KMS-11 (cell line): Measurements from ENCODE around the gene FAM13C.

Source experiments
- H2AFZ ChIP-seq: fragments of 200-600 bp; sonication (generic); 2 replicates; pipeline ENCODE4 v1.6.1; 2016; ENCODE audit warnings: antibody characterized with exemption, mixed run types, low read depth
- H3K27ac ChIP-seq: fragments of 200-600 bp; sonication (generic); 2 replicates; pipeline ENCODE4 v1.6.1; 2016; ENCODE audit warnings: mild to moderate bottlenecking, mixed run types
- H3K27me3 ChIP-seq: fragments of 200-600 bp; sonication (generic); 2 replicates; pipeline ENCODE4 v1.6.1; 2017; ENCODE audit warnings: mild to moderate bottlenecking, low read depth, mixed run types, moderate library complexity; ENCODE audit not compliant: insufficient read depth
- H3K36me3 ChIP-seq: fragments of 200-600 bp; sonication (generic); 2 replicates; pipeline ENCODE4 v1.6.1; 2017; ENCODE audit warnings: mild to moderate bottlenecking, mixed run types; ENCODE audit not compliant: insufficient read depth
- H3K4me1 ChIP-seq: fragments of 200-600 bp; sonication (generic); 2 replicates; pipeline ENCODE4 v1.6.1; 2016; ENCODE audit warnings: mild to moderate bottlenecking, low read depth, mixed run types; ENCODE audit not compliant: poor library complexity, severe bottlenecking
- H3K4me2 ChIP-seq: fragments of 200-600 bp; sonication (generic); 2 replicates; pipeline ENCODE4 v1.7.0; 2016; ENCODE audit warnings: mild to moderate bottlenecking, mixed run types
- H3K4me3 ChIP-seq: fragments of 200-600 bp; sonication (generic); IDR thresholded peaks from 2 replicates; pipeline ENCODE4 v1.6.1; 2017; ENCODE audit warnings: low read depth, low read length, mixed read lengths; ENCODE audit not compliant: insufficient read depth
- H3K79me2 ChIP-seq: fragments of 200-600 bp; sonication (generic); 2 replicates; pipeline ENCODE4 v1.6.1; 2016; ENCODE audit warnings: low read depth, mixed run types; ENCODE audit not compliant: insufficient read depth
- H3K9ac ChIP-seq: fragments of 200-600 bp; sonication (generic); 2 replicates; pipeline ENCODE4 v1.6.1; 2016; ENCODE audit warnings: mild to moderate bottlenecking, mixed run types
- H4K20me1 ChIP-seq: fragments of 200-600 bp; sonication (generic); 2 replicates; pipeline ENCODE4 v1.6.1; 2016; ENCODE audit warnings: mild to moderate bottlenecking, mixed run types; ENCODE audit not compliant: insufficient read depth
- CTCF ChIP-seq: fragments of 200-600 bp; sonication (generic); conservative IDR thresholded peaks from 2 replicates; pipeline ENCODE4 v1.6.1; 2017; ENCODE audit warnings: low read depth, mild to moderate bottlenecking, antibody characterized with exemption, low read length, moderate library complexity, mixed read lengths

Gene FAM13C

GRCh38 chr10:59270492-59270891 lies 91.9 kb downstream of the FAM13C start:
- Histone ChIP-seq H3K4me1 (no peaks in the 10 kb centered on the region), H3K4me3 (no peak overlapping the region), H3K36me3 (no peaks in the 10 kb centered on the region), H2AFZ (no peak overlapping the region), H4K20me1 (no peaks in the 10 kb centered on the region), H3K4me2 (no peak overlapping the region), H3K27ac (no peak overlapping the region), H3K79me2 (no peaks in the 10 kb centered on the region), H3K27me3 (no peaks in the 10 kb centered on the region), H3K9ac (no peak overlapping the region)
- TF ChIP-seq CTCF = no peak

GRCh38 chr10:59269651-59270050 lies 92.7 kb downstream of the FAM13C start:
- Histone ChIP-seq H3K4me1 (no peaks in the 10 kb centered on the region), H3K27ac (no peak overlapping the region), H3K4me2 (no peak overlapping the region), H3K27me3 (no peaks in the 10 kb centered on the region), H3K79me2 (no peaks in the 10 kb centered on the region), H3K9ac (no peak overlapping the region), H4K20me1 (no peaks in the 10 kb centered on the region), H3K4me3 (no peak overlapping the region), H2AFZ (no peak overlapping the region), H3K36me3 (no peaks in the 10 kb centered on the region)
- no peak for TF ChIP-seq CTCF

GRCh38 chr10:59268460-59268859 lies 93.9 kb downstream of the FAM13C start:
- H3K27ac ChIP-seq = no peak overlapping the region
- no peak overlapping the region for H3K4me3 ChIP-seq
- H3K4me1 ChIP-seq = no peaks in the 10 kb centered on the region
- H3K9ac ChIP-seq = no peak overlapping the region
- TF ChIP-seq CTCF = no peak
- no peaks in the 10 kb centered on the region for H3K79me2 ChIP-seq
- no peaks in the 10 kb centered on the region for H4K20me1 ChIP-seq
- no peaks in the 10 kb centered on the region for H3K36me3 ChIP-seq
- no peak overlapping the region for H3K4me2 ChIP-seq
- no peak overlapping the region for H2AFZ ChIP-seq
- H3K27me3 ChIP-seq = no peaks in the 10 kb centered on the region

- Histone ChIP-seq H3K9ac (no peak overlapping the region), H2AFZ (no peak overlapping the region), H3K27me3 (no peaks in the 10 kb centered on the region), H3K4me1 (no peaks in the 10 kb centered on the region), H3K36me3 (no peaks in the 10 kb centered on the region), H3K4me3 (no peak overlapping the region), H3K4me2 (no peak overlapping the region), H4K20me1 (no peaks in the 10 kb centered on the region), H3K79me2 (no peaks in the 10 kb centered on the region), H3K27ac (no peak overlapping the region)
- no peak for TF ChIP-seq CTCF
These were observed 96.0 kb downstream of the FAM13C start for GRCh38 chr10:59266321-59266720.

GRCh38 chr10:59265141-59265540 lies 97.2 kb downstream of the FAM13C start:
- Histone ChIP-seq H3K4me2 (no peak overlapping the region), H3K36me3 (no peaks in the 10 kb centered on the region), H3K79me2 (no peaks in the 10 kb centered on the region), H3K27me3 (no peaks in the 10 kb centered on the region), H3K4me3 (no peak overlapping the region), H4K20me1 (no peaks in the 10 kb centered on the region), H3K9ac (no peak overlapping the region), H2AFZ (no peak overlapping the region), H3K27ac (no peak overlapping the region), H3K4me1 (no peaks in the 10 kb centered on the region)
- no peak for TF ChIP-seq CTCF
